K562 (cell line): ENCODE data around the gene SLC25A44. TPM values are rescaled to one million over a fixed set of nuclear protein-coding genes. Genes with fewer than 3 reads are reported as not detected.

Experiments used
- ATAC-seq: fragments of 200-7000 bp; cut with Tn5 transposase; 3 replicates; pipeline ENCODE4 v1.9.1; 2020; ENCODE audit warnings: moderate library complexity
- BruUV-seq: library from RNA; stranded (reverse); fragments of 400-500 nt; replicated peaks from 2 replicates; lab custom pipeline; 2021; lab: Mats Ljungman, UMichigan
- CTCF ChIA-PET: fragments of 300-600 bp; formaldehyde crosslinking; extraction: SDS; loops from one replicate; lab custom pipeline; 2021; ENCODE audit warnings: low intra/inter-chr PET ratio; lab: Yijun Ruan, JAX
- POLR2A ChIA-PET: fragments of 300-600, 350-650 bp; sonication (Branson Sonifier 250); formaldehyde crosslinking; extraction: SDS; loops from one replicate; lab custom pipeline; 2021; ENCODE audit warnings: antibody characterized with exemption, inconsistent platforms; lab: Yijun Ruan, JAX
- DNase-seq, 4 experiments: peaks; one replicate each; pipeline versions ENCODE4 v3.0.0 to v3.0.0-alpha.2; 2011 to 2018; ENCODE audit warnings: low spot score in 3 of 4, mixed read lengths in 3 of 4; ENCODE audit errors: extremely low read depth in 1 of 4
- FAIRE-seq: peaks from 2 replicates; lab custom pipeline; 2011; peaks lifted over from hg19 to GRCh38; lab: Jason Lieb, UNC
- H2AFZ ChIP-seq: 2 replicates; pipeline ENCODE4 v1.6.0; 2011; ENCODE audit warnings: low read depth, low read length, control low read depth, inconsistent platforms
- H3K27ac ChIP-seq: fragments of 200-600 bp; 3 replicates; pipeline ENCODE4 v1.8.0; 2011; ENCODE audit warnings: low read depth, mild to moderate bottlenecking, control low read depth, inconsistent platforms, low read length, moderate library complexity, mixed read lengths; ENCODE audit errors: extremely low read depth
- H3K27me3 ChIP-seq, 2 experiments: fragments of 300-600 bp in 1 of 2; 2 replicates in 1 of 2; 3 replicates in 1 of 2; pipeline versions ENCODE4 v1.6.0 to v1.8.0; 2011; ENCODE audit warnings: inconsistent platforms in 2 of 2, low read length in 2 of 2, mild to moderate bottlenecking in 1 of 2, mixed read lengths in 1 of 2, moderate library complexity in 1 of 2; ENCODE audit not compliant: control insufficient read depth in 2 of 2, insufficient read depth in 2 of 2
- H3K36me3 ChIP-seq: fragments of 300-600 bp; 3 replicates; pipeline ENCODE4 v1.8.0; 2011; ENCODE audit warnings: mild to moderate bottlenecking, low read length, inconsistent platforms; ENCODE audit not compliant: control insufficient read depth, insufficient read depth
- H3K4me1 ChIP-seq, 2 experiments: fragments of 200-600 bp in 1 of 2; replicated peaks in 1 of 2; 2 replicates in 1 of 2; 3 replicates in 1 of 2; pipeline versions ENCODE4 v1.5.1 to v1.8.0; 2011; ENCODE audit warnings: inconsistent platforms in 2 of 2, low read length in 2 of 2, mild to moderate bottlenecking in 1 of 2, mixed read lengths in 1 of 2, moderate library complexity in 1 of 2; ENCODE audit not compliant: control insufficient read depth in 2 of 2, insufficient read depth in 2 of 2
- H3K4me2 ChIP-seq: 2 replicates; pipeline ENCODE4 v1.6.1; 2011; ENCODE audit warnings: low read length, control low read depth, inconsistent platforms, mixed read lengths; ENCODE audit not compliant: insufficient read depth
- H3K4me3 ChIP-seq: fragments of 200-600 bp; sonication (generic), shearing (Covaris generic); 2 replicates; pipeline ENCODE4 v1.5.1; 2016; ENCODE audit warnings: control low read depth, inconsistent platforms
- H3K79me2 ChIP-seq: fragments of 200-600 bp; 3 replicates; pipeline ENCODE4 v1.8.0; 2011; ENCODE audit warnings: low read length, inconsistent platforms; ENCODE audit not compliant: control insufficient read depth, insufficient read depth
- H3K9ac ChIP-seq, 2 experiments: 2 replicates each; pipeline versions ENCODE4 v1.6.0 to v1.6.1; 2011; ENCODE audit warnings: low read depth in 2 of 2, low read length in 2 of 2, control low read depth in 1 of 2, inconsistent platforms in 1 of 2, mild to moderate bottlenecking in 1 of 2, mixed read lengths in 1 of 2; ENCODE audit not compliant: insufficient read depth in 1 of 2
- H3K9me1 ChIP-seq: one replicate; pipeline ENCODE4 v1.6.0; 2011; ENCODE audit warnings: inconsistent platforms, mild to moderate bottlenecking, low read length, moderate library complexity; ENCODE audit not compliant: control insufficient read depth, insufficient read depth
- H3K9me3 ChIP-seq: replicated peaks from 2 replicates; pipeline ENCODE4 v1.5.1; 2011; ENCODE audit warnings: low read depth, low read length, inconsistent platforms; ENCODE audit not compliant: control insufficient read depth, insufficient read depth
- H4K20me1 ChIP-seq: replicated peaks from 2 replicates; pipeline ENCODE4 v1.6.1; 2011; ENCODE audit warnings: low read length, inconsistent platforms, mixed read lengths; ENCODE audit not compliant: control insufficient read depth, insufficient read depth
- BHLHE40 ChIP-seq: IDR thresholded peaks from 2 replicates; pipeline ENCODE4 v1.6.1; 2011; ENCODE audit warnings: low read length, improper control_type of control experiment
- CHD4 ChIP-seq: fragments of 200-600 bp; sonication (generic); IDR thresholded peaks from 3 replicates; pipeline ENCODE4 v1.6.1; 2012; ENCODE audit warnings: low read depth, mild to moderate bottlenecking, mixed read lengths, low read length, inconsistent platforms; ENCODE audit not compliant: insufficient read depth, insufficient replicate concordance, poor library complexity, severe bottlenecking
- ELF1 ChIP-seq: fragments of 200-800 bp; sonication (Bioruptor generic); IDR thresholded peaks from 2 replicates; pipeline ENCODE4 v1.6.1; 2016; ENCODE audit warnings: missing genetic modification characterization, missing compliant biosample characterization
- ETS2 ChIP-seq: IDR thresholded peaks from 2 replicates; pipeline ENCODE4 v1.6.1; 2016; ENCODE audit warnings: borderline replicate concordance, missing genetic modification characterization, mild to moderate bottlenecking, moderate library complexity, missing compliant biosample characterization; ENCODE audit not compliant: poor library complexity, severe bottlenecking
- GTF2A2 ChIP-seq: IDR thresholded peaks from 2 replicates; pipeline ENCODE4 v1.6.1; 2016; ENCODE audit warnings: mild to moderate bottlenecking, missing genetic modification characterization, missing compliant biosample characterization
- HIVEP1 ChIP-seq: fragments of 250-450 bp; sonication (Bioruptor Pico); IDR thresholded peaks from 2 replicates; pipeline ENCODE4 v1.4.0; 2020; ENCODE audit warnings: mild to moderate bottlenecking
- JUND ChIP-seq, 2 experiments: IDR thresholded peaks; 2 replicates in 1 of 2; 3 replicates in 1 of 2; pipeline ENCODE4 v1.6.1; 2011; ENCODE audit warnings: borderline replicate concordance in 2 of 2, low read depth in 2 of 2, low read length in 2 of 2, improper control_type of control experiment in 1 of 2, missing biosample characterization in 1 of 2, missing genetic modification characterization in 1 of 2, missing genetic modification reagents in 1 of 2
- NR4A1 ChIP-seq, 2 experiments: fragments of 250-450 bp in 1 of 2; fragments of 450-650 bp in 1 of 2; sonication (Bioruptor Pico) in 1 of 2; IDR thresholded peaks; 2 replicates each; pipeline versions ENCODE4 v1.4.0 to v1.6.1; 2016 to 2020; ENCODE audit warnings: mild to moderate bottlenecking in 2 of 2, missing compliant biosample characterization in 1 of 2, missing genetic modification characterization in 1 of 2, moderate library complexity in 1 of 2
- NUFIP1 ChIP-seq: fragments of 450-650 bp; IDR thresholded peaks from 2 replicates; pipeline ENCODE4 v1.6.1; 2018; ENCODE audit not compliant: partially characterized antibody
- PRMT5 ChIP-seq: sonication (generic); formaldehyde crosslinking; IDR thresholded peaks from 2 replicates; pipeline ENCODE4 v1.5.0; 2020; ENCODE audit warnings: missing genetic modification reagents
- RBM14 ChIP-seq: fragments of 200-400 bp; formaldehyde crosslinking; IDR thresholded peaks from 2 replicates; pipeline ENCODE4 v1.6.1; 2018; ENCODE audit warnings: low read depth, mild to moderate bottlenecking, low read length, moderate library complexity, borderline replicate concordance; ENCODE audit not compliant: insufficient read depth
- RUNX1 ChIP-seq: sonication (generic); IDR thresholded peaks from 2 replicates; pipeline ENCODE4 v1.6.1; 2016; ENCODE audit warnings: antibody characterized with exemption, low read depth
- WGBS: fragments of 100-300 bp; shearing (Covaris generic); methylation state at CpG from one replicate; pipeline ENCODE4 v1.1.6; 2016; ENCODE audit warnings: low coverage, mixed read lengths; ENCODE audit not compliant: insufficient coverage; ENCODE audit errors: missing lambda C conversion rate; 5-methylcytosine and 5-hydroxymethylcytosine counted together
- in situ Hi-C: fragments of 300-500 bp; cut with MboI; formaldehyde crosslinking; loops from 4 replicates; pipeline ENCODE4 v1.15.0; 2018; ENCODE audit warnings: inconsistent platforms, mixed read lengths
- intact Hi-C: fragments of 100-400 bp; cut with micrococcal nuclease; formaldehyde crosslinking; loops from 2 replicates; pipeline ENCODE4 v1.14.2; 2022
- polyA plus RNA-seq, 8 experiments: library from polyadenylated mRNA; depleted of rRNA in 4 of 8; stranded (reverse) in 5 of 8; unstranded in 3 of 8; fragments of >200 nt; fragmentation: Nextera tagmentation in 2 of 8; fragmentation: Illumina TruSeq in 1 of 8; extraction: Ambion mirVana in 2 of 8; extraction: Trizol in 1 of 8; gene quantifications; 2 replicates each; pipeline versions ENCODE4 v1.2.1 to v1.2.3, GENCODE V29; 2011 to 2014; ENCODE audit warnings: inconsistent platforms in 1 of 8, missing spikeins in 1 of 8
- total RNA-seq, 7 experiments: library from RNA; depleted of rRNA in 6 of 7; stranded (reverse); fragments of >200 nt in 6 of 7; fragmentation: Illumina TruSeq in 2 of 7; extraction: Trizol in 2 of 7; gene quantifications; 2 replicates each; pipeline versions ENCODE4 v1.2.1 to v1.2.3, GENCODE V29; 2011 to 2021; ENCODE audit warnings: low replicate concordance in 1 of 7
- TF ChIP-seq, protein P1 (sequence below): sonication (generic); formaldehyde crosslinking; IDR thresholded peaks from 2 replicates; pipeline ENCODE4 v1.8.0; 2022; ENCODE audit warnings: mild to moderate bottlenecking, missing genetic modification reagents
- TF ChIP-seq, protein P2 (sequence below): sonication (generic); formaldehyde crosslinking; IDR thresholded peaks from 2 replicates; pipeline ENCODE4 v1.5.0; 2020; ENCODE audit warnings: missing genetic modification reagents

Gene SLC25A44
- total and polyA plus RNA-seq, 9 of the 15 experiments (the other 6 are each of a cell fraction or from before 2014, with no cell fraction given) = 4.4 to 22.8 (median 12.5) TPM

GRCh38 chr1:156211243-156211642, 17.3 kb downstream of the SLC25A44 start (continued):
- TF ChIP-seq RBM14 (no peak), NUFIP1 (no peak), PRMT5 (no peak), JUND (IDR thresholded peaks at IDR 0.05; ENCODE audit: borderline replicate concordance, low read depth, low read length) (no peak), JUND (tag; IDR thresholded peaks at IDR 0.05; ENCODE audit: borderline replicate concordance, low read depth, low read length) (no peak), RUNX1 (no peak), NR4A1 (CRISPR knock-in tag; IDR thresholded peaks at IDR 0.05) (no peak), NR4A1 (tag; IDR thresholded peaks at IDR 0.05) (no peak), HIVEP1 (CRISPR knock-in tag) (no peak), GTF2A2 (tag) (no peak)
- TF ChIP-seq, protein P1, sequence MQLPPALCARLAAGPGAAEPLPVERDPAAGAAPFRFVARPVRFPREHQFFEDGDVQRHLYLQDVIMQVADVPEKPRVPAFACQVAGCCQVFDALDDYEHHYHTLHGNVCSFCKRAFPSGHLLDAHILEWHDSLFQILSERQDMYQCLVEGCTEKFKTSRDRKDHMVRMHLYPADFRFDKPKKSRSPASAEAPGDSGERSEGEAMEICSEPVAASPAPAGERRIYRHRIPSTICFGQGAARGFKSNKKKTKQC = no peak

DNA sequence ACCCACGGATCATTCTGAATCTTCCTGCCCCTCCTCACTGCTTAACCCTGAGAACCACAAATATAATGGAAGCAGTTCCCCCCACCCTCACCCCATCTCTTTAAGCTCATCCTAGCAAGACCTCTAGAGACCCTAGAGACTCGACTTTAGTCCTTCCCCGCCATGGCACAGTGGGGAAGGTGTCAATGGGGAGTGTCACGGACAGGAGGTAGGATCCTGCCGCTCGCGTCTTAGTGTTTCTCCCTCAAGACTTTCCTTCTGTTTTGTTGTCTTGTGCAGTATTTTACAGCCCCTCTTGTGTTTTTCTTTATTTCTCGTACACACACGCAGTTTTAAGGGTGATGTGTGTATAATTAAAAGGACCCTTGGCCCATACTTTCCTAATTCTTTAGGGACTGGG, 18.2 kb downstream of the SLC25A44 start:
- Histone ChIP-seq H3K4me2 (peak overlapping the region; percentile 97), H3K9me3 (no peaks in the 10 kb centered on the region), H3K4me3 (peak overlapping the region; percentile 78), H3K9ac (peak overlapping the region; percentile 97 to 99; a peak in 3 of 4 replicates), H3K79me2 (peaks cover 26% of the 10 kb centered on the region), H2AFZ (peak overlapping the region; percentile 100), H4K20me1 (no peaks in the 10 kb centered on the region), H3K36me3 (peaks cover 58% of the 10 kb centered on the region), H3K4me1 (peaks cover 11 to 17% of the 10 kb centered on the region in 2 experiments; a peak in 4 of 5 replicates), H3K27ac (peak overlapping the region; percentile 100), H3K9me1 (no peaks in the 10 kb centered on the region), H3K27me3 (no peaks in the 10 kb centered on the region)
- CTCF ChIA-PET = no interaction called here
- no peak for TF ChIP-seq ELF1 (tag)
- TF ChIP-seq, protein P2, sequence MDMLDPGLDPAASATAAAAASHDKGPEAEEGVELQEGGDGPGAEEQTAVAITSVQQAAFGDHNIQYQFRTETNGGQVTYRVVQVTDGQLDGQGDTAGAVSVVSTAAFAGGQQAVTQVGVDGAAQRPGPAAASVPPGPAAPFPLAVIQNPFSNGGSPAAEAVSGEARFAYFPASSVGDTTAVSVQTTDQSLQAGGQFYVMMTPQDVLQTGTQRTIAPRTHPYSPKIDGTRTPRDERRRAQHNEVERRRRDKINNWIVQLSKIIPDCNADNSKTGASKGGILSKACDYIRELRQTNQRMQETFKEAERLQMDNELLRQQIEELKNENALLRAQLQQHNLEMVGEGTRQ (CRISPR knock-in tag) = no peak
- no peak for TF ChIP-seq ETS2
- TF ChIP-seq BHLHE40 = no peak
- no peak for TF ChIP-seq CHD4
- ATAC-seq = no peak
- no TSS peak for BruUV-seq
- FAIRE-seq = no peak
- no peak for DNase-seq
- WGBS = 75% methylated on average over 8 of the region's 9 CpGs
- intact Hi-C loops = loop anchor here (2.0 to 5.0 kb wide), 2 partner anchors 19 to 65 kb away; no protein-coding TSS in a partner anchor
- in situ Hi-C loops = no loop called here
- POLR2A ChIA-PET = interaction anchor here (0.5 to 3.2 kb wide), 30 partner anchors 10 to 426 kb away, joined by 3 to 62 read pairs (median 4); partner anchors contain the start of genes LMNA, PAQR6, SLC25A44 and SMG5
